Activated naive CD8-positive, alpha-beta T cell treated with anti-CD3 and anti-CD28 coated beads, Interleukin-2, amount 50 U/mL, for 16 hours (primary cell): Measurements from ENCODE around the gene CCNB2.
"Not testable (repeated sequence)": the region's sequence is repeated elsewhere in the genome, so short reads cannot be mapped to it uniquely, and the experiment has no call there.

Source experiments
- DNase-seq: peaks from one replicate; pipeline ENCODE4 v3.0.0-alpha.2; 2020; ENCODE audit warnings: low read depth, low spot score

CCNB2 gene

GRCh38 chr15:59104912-59105732 is at the start of gene CCNB2:
Gene CCNB2, plus strand, starts transcription at chr15:59105146. Its CDS starts 123 bp downstream, at chr15:59105269.
- peak; percentile 54 for DNase-seq

- no peak for DNase-seq
These were observed 45.8 kb upstream of the CCNB2 start for GRCh38 chr15:59059076-59059597.

- DNase-seq = no peak
These were observed 44.6 kb upstream of the CCNB2 start for GRCh38 chr15:59060348-59060747.

GRCh38 chr15:59063042-59063441 is 41.9 kb upstream of the CCNB2 start:
- DNase-seq = no peak

GRCh38 chr15:59069430-59069829 is 35.5 kb upstream of the CCNB2 start:
- DNase-seq = no peak

GRCh38 chr15:59074607-59075006 is 30.3 kb upstream of the CCNB2 start:
- no peak for DNase-seq

GRCh38 chr15:59087731-59088130 is 17.2 kb upstream of the CCNB2 start:
- DNase-seq = no peak

- DNase-seq = no peak
These were observed 10.9 kb upstream of the CCNB2 start for GRCh38 chr15:59094077-59094476.

GRCh38 chr15:59096429-59096828 is 8.5 kb upstream of the CCNB2 start:
- no peak for DNase-seq

- DNase-seq = no peak
These were observed 5.7 kb upstream of the CCNB2 start for GRCh38 chr15:59099162-59099685.

- no peak for DNase-seq
These were observed 389 bp upstream of the CCNB2 start for GRCh38 chr15:59104602-59104911.

- no peak for DNase-seq
These were observed 908 bp downstream of the CCNB2 start for GRCh38 chr15:59105854-59106253.

GRCh38 chr15:59111251-59111650 is 6.3 kb downstream of the CCNB2 start:
- no peak for DNase-seq

GRCh38 chr15:59115047-59115446 is 10.1 kb downstream of the CCNB2 start:
- no peak for DNase-seq

- DNase-seq = no peak
These were observed 11.2 kb downstream of the CCNB2 start for GRCh38 chr15:59116141-59116540.

- DNase-seq = no peak
These were observed 11.8 kb downstream of the CCNB2 start for GRCh38 chr15:59116771-59117170.

- DNase-seq = no peak
These were observed 14.7 kb downstream of the CCNB2 start for GRCh38 chr15:59119625-59120024.

GRCh38 chr15:59120937-59121336 is 16.0 kb downstream of the CCNB2 start:
- DNase-seq = no peak

GRCh38 chr15:59124261-59124660 is 19.3 kb downstream of the CCNB2 start:
- DNase-seq = no peak

GRCh38 chr15:59125683-59126082 is 20.7 kb downstream of the CCNB2 start:
- DNase-seq = not testable (repeated sequence)

GRCh38 chr15:59127255-59127654 is 22.3 kb downstream of the CCNB2 start:
- not testable (repeated sequence) for DNase-seq

- no peak for DNase-seq
These were observed 26.5 kb downstream of the CCNB2 start for GRCh38 chr15:59131456-59131855.

GRCh38 chr15:59131969-59132562 is 27.1 kb downstream of the CCNB2 start:
- no peak for DNase-seq
